NCI-H345 (cell line): ENCODE data around the gene GGA1.
"Not testable (repeated sequence)": the region's sequence is repeated elsewhere in the genome, so short reads cannot be mapped to it uniquely, and the experiment has no call there.

Experiments used
- DNase-seq: peaks from one replicate; lab custom pipeline; 2025; lab: John Stamatoyannopoulos, UW

The GGA1 gene

DNA sequence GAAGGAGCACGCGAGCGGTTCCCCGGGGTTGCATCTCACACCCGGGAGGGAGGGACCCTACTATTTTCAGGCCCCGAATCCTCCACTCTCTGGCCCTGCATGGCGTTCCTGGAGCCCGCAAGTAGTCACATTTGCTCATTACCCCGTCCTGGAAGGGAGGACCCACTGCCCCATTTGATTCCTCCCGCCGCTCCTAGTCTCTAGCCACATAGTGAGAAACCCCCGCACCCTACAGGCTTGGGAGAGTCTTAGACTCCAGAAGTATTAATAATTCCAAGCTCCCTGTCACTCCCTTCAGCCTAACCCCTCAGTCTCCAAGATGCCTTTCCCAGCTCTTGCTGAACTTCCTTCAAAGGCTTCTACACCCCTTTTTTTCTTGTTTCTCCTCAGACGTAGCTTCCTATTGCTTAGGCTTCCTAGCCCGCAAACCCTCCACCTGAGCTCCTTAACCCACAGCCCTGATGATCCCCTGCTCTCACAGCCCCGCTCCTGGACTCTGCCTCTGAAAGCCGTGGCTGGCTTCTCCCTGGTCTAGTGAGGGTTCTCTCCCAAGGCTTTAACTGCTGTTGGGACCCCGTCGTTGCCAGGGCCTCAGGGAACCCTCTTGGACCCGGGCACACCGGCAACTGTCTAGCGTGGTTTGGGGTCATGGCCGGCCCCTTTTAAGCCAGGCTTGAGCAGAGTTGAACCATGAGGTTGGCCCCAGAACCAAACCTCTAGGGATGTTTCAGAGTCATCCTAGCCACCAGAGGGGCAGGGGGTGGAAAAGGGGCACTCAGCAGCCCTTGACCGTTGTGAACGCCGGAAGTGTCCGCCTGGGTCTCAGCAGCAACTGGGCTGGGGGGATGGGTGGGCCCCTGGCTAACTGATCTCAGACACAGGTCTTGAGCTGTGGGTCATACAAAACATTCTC, 862 bp downstream of the GGA1 start:
- no peak for DNase-seq

DNA sequence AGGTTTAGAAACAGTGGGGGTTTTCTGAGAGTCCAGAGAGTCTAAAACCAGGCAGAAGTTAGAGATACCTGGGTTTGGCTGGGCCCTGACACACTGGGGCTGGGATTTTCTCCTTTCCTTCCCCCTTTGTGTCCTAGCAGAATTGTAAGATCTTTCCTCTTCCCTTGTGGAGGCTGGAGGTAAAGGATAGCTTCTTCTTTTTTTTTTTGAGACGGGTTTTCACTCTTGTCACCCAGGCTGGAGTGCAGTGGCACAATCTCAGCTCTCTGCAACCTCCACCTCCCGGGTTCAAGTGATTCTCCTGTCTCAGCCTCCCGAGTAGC, 1.5 kb downstream of the GGA1 start:
- DNase-seq = not testable (repeated sequence)

DNA sequence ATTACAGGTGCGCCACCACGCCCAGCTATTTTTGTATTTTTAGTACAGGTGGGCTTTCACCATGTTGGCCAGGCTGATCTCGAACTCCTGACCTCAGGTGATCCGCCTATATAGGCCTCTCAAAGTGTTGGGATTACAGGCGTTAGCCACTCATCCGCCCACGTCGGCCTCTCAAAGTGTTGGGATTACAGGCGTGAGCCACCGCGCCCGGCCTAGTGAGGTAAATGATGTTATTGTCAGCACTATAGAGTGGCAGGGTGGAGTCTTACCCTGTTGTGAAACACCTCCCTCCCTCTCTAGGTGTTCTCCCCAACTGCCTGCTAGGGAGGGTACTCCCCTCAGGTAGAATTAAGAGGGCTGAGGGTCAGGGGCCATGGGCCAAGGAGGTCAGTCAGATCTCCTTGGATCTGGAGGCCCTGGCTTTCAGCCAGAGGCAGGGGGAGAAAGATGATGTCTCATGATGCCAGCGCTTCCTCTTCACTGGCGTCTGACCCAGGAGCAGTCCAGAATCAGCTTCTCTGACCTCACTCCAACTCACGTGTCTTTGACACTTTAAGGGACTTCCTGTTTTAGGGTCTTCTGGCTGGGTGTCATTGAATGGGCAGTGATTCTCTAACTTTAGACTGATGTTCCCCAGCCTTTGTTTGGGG, 2.0 kb downstream of the GGA1 start:
- no peak for DNase-seq

DNA sequence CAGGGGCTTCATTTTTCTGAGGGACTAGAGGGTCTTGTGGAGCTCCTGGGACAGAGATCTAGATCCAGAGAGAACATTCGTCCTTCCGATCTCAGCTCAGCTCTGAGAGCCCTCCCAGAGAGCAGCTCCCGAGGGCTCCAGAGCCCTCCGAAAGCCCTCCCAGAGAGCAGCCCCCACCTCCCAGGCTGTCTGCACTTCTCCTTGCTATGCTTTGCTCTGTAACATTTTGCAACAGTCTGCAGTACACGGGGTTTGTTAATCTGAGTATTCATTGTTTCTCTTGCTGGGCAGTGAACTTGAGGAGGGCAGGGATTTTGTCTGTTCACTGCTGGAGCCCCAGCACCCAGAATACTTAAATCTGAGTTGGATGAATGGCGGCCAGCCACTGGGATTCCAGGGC, 2.6 kb downstream of the GGA1 start:
- DNase-seq = no peak

DNA sequence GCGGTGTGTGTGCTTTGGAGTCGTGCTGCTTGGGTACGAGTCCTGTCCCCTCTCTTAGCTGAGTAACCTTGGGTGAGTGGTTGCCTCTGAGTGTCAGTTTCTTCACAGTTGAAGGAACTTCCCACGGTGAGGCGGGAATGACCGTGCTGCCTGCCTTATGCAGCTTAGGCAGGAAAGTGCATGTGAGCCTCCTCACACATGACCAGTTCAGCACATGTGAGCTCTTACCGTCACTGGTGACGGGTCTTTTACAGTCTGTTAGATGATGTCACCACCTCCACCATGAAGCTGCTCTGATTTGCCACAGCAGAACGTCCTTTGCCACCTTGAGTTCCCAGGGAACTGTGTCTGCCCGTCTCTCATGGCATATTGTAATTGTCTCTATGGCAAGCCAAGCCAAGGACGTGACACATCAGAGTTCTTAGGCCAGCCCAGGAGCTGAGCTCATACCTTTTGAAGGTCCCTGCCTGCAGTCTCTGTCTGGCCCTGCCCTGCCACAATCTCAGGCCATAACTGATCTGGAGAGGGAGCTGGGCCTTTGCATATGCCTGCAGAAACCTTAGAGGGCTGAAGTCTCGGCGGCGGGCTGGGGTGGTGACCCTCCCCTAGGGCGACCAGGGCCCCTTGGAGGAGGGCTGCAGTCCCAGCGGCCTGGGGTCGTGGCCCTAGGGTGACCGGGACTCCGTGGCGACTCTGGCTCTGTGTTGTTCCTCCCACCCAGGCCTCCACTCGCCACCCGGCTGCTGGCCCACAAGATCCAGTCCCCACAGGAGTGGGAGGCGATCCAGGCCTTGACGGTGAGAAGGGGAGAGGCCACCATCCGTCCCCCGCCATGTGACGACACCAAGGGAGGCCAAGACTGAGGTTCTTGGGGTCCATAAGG, 7.8 kb downstream of the GGA1 start:
- DNase-seq = no peak

DNA sequence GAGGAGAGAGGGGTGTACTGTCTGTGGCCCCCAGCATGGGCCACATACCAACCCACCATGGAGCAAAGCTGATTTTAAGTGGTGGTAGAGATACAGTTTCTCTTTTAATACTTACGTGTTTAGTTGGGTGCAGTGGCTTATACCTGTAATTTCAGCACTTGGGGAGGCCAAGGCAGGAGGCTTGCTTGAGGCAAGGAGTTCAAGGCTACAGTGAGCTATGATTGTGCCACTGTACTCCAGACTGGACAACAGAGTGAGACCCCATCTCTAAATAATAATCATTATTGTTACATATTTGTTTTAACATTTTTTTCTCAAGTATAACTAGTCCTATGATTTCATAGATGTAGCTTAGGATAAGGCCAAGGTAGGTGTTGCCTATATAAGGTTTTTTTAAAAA, 8.8 kb downstream of the GGA1 start:
- no peak for DNase-seq

DNA sequence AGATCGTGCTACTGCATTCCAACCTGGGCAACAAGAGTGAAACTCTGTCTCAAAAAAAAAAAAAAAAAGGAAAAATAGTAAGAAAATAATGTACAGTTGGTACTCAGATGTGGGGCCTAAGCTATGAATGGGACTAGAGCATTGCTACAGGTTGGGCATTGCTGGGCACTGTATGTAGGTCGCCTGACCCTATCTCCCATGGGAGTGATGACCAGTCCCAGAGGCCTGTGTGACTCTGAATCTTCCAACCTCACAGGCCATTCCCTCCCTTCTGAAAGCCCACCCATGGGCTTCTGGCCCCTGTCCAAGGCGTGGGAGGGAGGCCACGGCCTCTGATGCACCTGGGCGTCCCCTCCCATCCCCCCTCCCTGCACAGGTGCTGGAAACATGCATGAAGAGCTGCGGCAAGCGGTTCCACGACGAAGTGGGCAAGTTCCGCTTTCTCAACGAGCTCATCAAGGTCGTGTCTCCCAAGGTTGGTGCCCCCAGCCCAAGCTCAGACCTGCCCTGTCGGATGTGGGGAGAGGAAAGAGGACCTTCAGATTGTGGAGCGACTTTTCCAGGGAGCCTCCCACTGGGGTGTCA, 9.5 kb downstream of the GGA1 start:
- no peak for DNase-seq

DNA sequence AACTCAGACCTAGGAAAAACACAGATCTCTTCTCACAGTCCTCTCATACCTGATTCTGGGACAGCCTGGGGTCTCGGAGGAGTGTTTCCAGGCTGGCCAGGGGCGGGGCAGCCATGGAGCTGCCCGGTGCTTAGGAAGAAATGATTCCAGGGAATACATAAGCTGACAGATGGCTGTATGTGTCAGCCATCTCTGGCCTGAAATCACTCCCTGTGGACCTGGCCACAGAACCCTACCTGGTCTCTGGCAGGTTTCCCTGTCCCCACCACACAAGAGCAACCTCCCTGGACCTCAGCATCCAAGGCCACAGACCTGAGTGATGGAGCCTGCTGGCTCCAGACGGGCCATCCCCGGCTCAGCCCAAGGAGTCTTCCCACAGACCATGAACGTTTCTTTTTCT, 10.0 kb downstream of the GGA1 start:
- no peak for DNase-seq

DNA sequence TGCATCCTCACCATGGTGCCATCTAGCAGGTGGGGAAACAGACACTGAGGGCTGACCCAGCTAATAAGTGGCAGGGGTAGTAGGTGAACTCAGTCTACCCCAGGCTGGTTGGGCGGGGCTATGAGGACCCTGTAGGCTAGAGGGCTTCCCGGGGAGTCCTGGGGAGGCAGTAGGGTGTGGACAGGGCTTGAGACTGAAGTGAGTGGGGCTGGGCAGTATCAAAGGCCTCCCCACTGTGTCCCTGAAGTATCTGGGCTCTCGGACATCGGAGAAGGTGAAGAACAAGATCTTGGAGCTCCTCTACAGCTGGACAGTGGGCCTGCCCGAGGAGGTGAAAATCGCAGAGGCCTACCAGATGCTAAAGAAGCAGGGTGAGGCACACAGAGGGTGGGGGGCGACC, 11.4 kb downstream of the GGA1 start:
- no peak for DNase-seq

DNA sequence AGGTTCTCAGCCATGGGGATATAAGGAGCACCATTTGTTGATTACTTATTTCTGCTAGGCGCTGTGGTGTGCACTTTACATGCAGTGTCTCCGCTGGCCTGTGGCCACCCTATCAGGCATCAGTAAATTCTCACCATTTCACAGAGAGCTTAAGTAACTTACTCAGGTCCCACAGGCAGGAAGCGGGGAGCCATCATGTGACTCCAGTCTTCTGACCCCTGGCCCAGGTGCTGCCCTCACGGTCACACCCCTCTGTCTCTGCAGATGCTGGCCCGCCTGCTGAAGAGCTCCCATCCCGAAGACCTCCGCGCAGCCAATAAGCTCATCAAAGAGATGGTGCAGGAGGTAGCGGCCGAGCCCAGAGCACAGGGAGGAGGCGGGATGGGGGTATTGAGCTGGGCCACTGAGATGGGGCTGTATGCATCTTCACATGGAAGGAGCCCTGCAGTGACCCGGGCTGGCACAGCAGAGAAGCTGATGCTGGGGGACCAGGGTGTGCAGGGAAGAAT, 12.8 kb downstream of the GGA1 start:
- no peak for DNase-seq

DNA sequence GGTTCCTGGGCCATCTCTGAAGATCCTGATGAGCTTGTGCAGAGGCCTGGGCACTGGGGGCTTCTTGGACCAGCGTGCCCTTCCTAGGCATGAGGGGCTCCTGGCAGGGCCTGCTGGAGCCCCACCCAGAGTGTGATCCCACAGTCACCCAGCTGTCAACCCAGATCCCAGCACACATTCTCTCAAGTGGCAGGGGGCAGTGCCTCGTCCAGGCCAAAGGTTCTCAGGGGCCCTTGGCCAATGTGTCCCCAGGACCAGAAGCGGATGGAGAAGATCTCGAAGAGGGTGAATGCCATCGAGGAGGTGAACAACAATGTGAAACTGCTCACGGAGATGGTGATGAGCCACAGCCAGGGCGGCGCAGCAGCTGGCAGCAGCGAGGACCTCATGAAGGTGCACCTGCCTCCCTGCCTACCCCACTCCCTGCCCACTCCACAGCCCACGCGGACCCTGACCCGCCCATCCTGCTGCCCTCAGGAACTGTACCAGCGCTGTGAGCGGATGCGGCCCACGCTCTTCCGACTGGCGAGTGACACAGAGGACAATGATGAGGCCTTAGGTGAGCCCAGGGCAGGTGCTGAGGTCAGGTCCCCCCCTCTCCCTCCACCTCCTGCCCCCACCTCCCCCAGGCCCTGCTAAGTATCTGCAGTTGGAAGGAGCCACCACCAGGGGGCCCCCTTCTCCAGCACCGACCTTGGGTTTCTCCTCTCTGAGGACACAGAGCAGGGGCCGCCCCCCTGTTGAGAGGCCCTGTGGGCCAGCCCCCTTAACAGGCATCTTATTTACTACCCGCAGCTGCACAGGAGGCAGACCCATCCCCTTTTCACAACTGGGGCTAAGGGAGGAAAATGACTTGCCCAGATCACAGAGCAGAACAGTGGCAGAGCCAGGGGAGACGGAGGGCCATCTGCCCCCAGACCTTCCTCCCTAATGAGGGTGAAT, 14.7 kb downstream of the GGA1 start:
- DNase-seq = peak; percentile 17

DNA sequence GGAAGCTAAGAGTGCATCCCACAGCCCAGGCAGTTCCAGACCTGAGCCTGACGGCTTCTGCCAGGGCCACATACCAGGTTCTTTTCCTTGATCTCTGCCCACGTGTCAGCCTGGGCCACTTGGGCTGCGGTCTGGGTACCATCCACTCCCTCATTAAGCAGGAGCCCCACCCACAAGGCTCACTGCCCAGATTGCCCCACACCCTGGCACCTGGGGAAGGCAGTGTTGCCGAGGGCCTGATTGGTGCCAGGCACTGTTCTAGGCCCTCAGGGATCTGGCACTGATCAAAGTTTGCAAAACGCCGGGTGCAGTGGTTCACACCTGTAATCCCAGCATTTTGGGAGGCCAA, 15.4 kb downstream of the GGA1 start:
- DNase-seq = no peak

DNA sequence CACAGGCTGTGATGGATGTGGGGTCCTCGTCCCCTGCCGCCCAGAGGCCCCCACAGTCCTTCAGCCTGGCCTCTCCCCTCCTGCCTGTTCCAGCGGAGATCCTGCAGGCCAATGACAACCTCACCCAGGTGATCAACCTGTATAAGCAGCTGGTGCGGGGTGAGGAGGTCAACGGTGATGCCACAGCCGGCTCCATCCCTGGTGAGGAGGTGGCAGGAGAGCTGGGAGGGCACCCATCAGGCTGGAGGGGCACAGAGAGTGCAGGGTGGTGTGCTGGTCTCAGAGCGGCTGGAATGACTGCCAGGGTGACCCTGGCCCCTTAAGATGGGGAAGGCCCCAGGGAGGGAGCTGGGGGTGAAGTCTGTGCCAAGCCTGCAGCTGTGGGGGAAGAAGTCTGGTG, 16.2 kb downstream of the GGA1 start:
- no peak for DNase-seq

DNA sequence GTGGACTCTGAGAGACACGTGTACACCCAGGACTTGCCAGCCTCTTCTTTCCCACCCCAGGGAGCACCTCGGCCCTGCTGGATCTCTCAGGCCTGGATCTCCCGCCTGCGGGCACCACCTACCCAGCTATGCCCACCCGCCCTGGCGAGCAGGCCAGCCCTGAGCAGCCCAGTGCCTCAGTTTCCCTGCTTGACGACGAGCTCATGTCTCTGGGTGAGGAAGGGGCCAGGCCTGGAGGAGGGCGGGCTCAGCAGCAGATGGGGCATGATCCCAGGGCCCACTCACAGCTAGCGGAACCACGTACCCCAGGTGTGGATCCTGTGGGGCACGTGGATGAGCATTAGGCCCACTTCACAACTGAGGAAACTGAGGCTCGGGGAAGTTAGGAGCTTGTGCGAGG, 17.1 kb downstream of the GGA1 start:
- DNase-seq = no peak

DNA sequence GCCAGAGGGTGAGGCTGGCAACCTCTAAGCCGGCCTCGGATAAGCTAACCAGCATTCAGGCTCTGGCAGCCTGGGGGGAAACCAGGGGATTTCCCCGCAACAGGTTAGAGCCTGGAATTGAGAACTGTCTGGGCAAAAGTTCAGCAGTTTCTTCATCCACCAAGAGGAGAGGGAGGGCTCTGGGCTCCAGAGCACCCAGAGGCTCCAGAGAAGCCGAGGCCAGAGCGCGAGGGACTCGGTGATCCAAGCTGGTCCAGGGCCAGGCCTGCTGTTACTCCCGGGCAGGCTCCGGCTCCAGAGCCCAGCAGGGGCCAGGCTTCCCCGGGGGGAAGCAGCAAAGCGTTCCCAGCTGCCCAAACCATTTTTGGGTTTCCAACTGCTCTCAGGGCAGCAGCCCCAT, 17.5 kb downstream of the GGA1 start:
- no peak for DNase-seq

DNA sequence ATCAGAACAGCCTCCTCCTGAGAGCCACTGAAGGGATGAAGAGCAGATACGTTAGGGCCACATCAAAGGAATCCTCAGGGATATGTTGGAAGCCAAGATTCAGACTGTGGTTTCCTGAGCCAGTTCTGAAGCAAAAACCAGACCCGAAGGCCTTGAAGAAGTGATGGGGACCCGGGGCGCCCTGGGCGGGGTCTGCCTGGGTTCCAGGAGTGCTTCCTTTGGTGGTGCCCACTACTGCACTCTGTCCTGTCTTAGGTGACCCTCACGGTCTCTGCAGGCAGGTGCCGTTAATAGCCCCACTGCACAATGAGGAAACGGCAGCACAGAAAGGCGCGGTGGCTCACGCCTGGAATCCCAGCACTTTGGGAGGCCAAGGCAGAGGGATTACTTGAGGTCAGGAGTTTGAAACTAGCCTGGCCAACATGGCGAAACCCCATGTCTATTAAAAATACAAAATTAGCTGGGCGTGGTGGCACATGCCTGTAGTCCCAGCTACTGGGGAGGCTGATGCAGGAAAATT, 18.0 kb downstream of the GGA1 start:
- no peak for DNase-seq

DNA sequence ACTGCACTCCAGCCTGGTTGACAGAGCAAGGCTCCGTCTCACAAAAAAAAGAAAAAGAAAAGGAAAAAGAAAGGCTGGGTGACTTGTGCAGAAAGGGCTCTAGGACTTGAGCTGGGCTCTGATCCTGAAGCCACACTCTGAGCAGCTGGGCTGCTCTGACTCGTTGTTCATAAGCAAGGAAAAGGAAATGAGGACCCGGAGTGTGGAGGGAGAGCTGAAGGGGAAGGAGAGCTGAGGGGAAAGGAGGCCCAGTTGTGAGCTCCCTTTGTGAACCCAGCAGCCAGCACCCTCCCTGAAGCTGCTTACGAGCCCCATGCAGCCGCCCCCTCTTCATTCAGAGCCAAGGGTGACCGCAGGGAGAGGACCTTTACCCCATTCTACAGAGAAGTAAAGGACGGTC, 18.5 kb downstream of the GGA1 start:
- DNase-seq = no peak

DNA sequence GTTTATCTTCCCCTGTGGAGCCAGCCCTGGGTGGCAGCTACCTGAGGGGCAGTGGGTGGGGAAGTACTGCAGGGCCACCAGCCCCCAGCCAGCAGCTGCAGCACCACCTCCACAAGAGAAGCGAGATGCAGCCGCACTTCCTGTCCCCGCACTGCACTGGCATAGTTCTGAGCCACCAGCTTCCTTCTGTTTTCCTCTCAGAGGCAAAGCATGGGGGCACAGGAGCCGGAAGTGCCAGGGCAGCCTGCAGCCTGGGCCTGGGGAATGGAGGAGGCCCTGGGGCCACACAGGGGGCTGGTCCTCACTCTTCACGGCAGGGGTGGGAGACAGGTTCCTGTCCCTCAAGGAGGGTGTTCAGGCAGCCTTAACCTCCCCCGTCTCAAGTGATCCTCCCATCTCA, 18.9 kb downstream of the GGA1 start:
- DNase-seq = no peak

DNA sequence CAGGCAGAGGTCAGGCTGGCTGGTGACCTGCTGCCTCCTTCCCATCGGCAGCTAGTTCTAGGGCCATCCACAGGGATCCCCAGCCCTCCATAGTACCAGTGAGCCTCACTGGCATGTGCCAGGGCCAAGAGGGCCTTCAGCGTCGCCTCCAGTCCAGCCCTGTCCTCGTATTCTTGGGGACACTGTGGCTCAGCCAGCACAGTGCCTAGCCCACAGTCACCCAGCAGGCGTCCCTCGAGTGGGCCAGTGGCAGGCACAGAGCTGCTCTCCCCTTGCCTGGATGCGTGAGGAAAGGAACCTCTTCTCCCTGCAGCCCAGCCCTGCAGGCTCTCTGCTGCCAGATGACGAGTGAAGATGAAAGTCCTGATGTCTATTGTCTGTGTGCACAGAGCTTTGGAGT, 20.2 kb downstream of the GGA1 start:
- DNase-seq = no peak

DNA sequence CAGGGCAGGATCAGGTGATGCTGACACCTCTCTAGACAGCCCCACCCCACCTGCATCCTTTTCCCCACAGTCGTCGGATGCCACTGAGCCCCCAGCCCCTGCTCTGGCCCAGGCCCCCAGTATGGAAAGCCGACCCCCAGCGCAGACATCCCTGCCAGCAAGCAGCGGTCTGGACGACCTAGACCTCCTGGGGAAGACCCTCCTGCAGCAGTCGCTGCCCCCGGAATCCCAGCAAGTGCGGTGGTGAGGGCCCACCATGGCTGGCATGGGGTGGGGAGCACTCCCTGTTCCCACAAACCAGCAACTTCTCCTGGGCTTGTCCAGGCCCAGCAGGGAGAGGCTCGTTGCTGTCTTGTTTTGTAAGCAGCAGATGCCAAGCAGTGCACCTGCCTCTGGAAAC, 21.3 kb downstream of the GGA1 start:
- DNase-seq = no peak

DNA sequence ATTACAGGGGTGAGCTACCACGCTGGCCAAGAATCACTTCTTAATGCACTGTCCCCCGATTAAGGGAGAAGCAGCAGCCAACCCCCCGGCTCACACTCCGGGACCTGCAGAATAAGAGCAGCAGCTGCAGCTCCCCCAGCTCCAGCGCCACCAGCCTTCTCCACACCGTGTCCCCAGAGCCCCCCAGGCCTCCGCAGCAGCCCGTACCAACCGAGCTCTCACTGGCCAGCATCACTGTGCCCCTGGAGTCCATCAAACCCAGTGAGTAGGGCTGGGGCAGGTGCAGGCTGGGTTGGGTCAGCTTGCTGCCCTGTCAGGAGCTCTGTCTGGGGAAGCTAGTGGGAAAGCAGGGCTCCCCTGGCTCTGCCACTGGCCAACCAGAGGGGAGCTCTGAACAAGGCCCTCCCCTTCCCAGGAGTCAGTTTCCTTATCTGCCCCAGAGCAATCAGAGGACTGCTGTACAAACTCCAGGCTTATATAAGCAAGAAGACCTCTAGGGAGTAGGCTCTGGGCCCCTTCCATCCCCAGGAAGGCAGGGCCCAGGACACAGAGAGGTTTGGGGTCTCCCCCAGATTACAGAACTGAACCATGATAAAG, 22.3 kb downstream of the GGA1 start:
- DNase-seq = no peak
